ENCODE measurements around the gene LOX.

- no peak for TF ChIP-seq EP300 (IDR thresholded peaks at IDR 0.05)
- TF ChIP-seq, protein P1, sequence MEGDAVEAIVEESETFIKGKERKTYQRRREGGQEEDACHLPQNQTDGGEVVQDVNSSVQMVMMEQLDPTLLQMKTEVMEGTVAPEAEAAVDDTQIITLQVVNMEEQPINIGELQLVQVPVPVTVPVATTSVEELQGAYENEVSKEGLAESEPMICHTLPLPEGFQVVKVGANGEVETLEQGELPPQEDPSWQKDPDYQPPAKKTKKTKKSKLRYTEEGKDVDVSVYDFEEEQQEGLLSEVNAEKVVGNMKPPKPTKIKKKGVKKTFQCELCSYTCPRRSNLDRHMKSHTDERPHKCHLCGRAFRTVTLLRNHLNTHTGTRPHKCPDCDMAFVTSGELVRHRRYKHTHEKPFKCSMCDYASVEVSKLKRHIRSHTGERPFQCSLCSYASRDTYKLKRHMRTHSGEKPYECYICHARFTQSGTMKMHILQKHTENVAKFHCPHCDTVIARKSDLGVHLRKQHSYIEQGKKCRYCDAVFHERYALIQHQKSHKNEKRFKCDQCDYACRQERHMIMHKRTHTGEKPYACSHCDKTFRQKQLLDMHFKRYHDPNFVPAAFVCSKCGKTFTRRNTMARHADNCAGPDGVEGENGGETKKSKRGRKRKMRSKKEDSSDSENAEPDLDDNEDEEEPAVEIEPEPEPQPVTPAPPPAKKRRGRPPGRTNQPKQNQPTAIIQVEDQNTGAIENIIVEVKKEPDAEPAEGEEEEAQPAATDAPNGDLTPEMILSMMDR (IDR thresholded peaks at IDR 0.05) = no peak
Observed at GRCh38 chr5:122112063-122112462, 34.0 kb upstream of the LOX start.
